SH-SY5Y (cell line): ENCODE measurements around the gene PLOD1.

Source experiments
- GATA2 ChIP-seq: IDR thresholded peaks from 2 replicates; pipeline ENCODE4 v1.6.1; 2011; ENCODE audit warnings: mild to moderate bottlenecking, low read depth, low read length
- GATA3 ChIP-seq: IDR thresholded peaks from 2 replicates; pipeline ENCODE4 v1.6.1; 2011; ENCODE audit warnings: low read depth, mild to moderate bottlenecking, low read length, moderate library complexity

- TF ChIP-seq GATA3 (no peak), GATA2 (no peak)
Observed at GRCh38 chr1:12022036-12022435, 87.5 kb downstream of the PLOD1 start.
